ENCODE results near the gene TOGARAM2. TPM values are rescaled to one million over a fixed set of nuclear protein-coding genes. Genes with fewer than 3 reads are reported as not detected.

TOGARAM2 gene
- total RNA-seq, 6 experiments from 2014 or later, result not detected

- H3K4me1 Mint-ChIP-seq (ENCODE audit: low read depth), result no peaks in the 10 kb centered on the region
- no peak for TF ChIP-seq CTCF (IDR thresholded peaks at IDR 0.05)
- H3K4me3 Mint-ChIP-seq, result no peak overlapping the region
- H3K9me3 Mint-ChIP-seq, result no peaks in the 10 kb centered on the region
- no peaks in the 10 kb centered on the region for H3K36me3 Mint-ChIP-seq (ENCODE audit: low read depth)
- no peak for DNase-seq
- no peak overlapping the region for H3K27ac Mint-ChIP-seq
- peaks cover 12% of the 10 kb centered on the region for H3K27me3 Mint-ChIP-seq (ENCODE audit: insufficient read depth)
Measured at GRCh38 chr2:29024882-29025430, 43.9 kb downstream of the TOGARAM2 start.

GRCh38 chr2:29025711-29026110 lies 44.6 kb downstream of the TOGARAM2 start:
- H3K9me3 Mint-ChIP-seq, result no peaks in the 10 kb centered on the region
- peaks cover 8% of the 10 kb centered on the region for H3K27me3 Mint-ChIP-seq (ENCODE audit: insufficient read depth)
- H3K4me3 Mint-ChIP-seq, result no peak overlapping the region
- H3K27ac Mint-ChIP-seq, result no peak overlapping the region
- no peaks in the 10 kb centered on the region for H3K4me1 Mint-ChIP-seq (ENCODE audit: low read depth)
- no peaks in the 10 kb centered on the region for H3K36me3 Mint-ChIP-seq (ENCODE audit: low read depth)
- no peak for TF ChIP-seq CTCF (IDR thresholded peaks at IDR 0.05)
- no peak for DNase-seq

- H3K27ac Mint-ChIP-seq, result no peak overlapping the region
- no peak overlapping the region for H3K4me3 Mint-ChIP-seq
- DNase-seq, result no peak
- peaks cover 20% of the 10 kb centered on the region for H3K4me1 Mint-ChIP-seq (ENCODE audit: low read depth)
- no peak for TF ChIP-seq CTCF (IDR thresholded peaks at IDR 0.05)
- H3K36me3 Mint-ChIP-seq (ENCODE audit: low read depth), result no peaks in the 10 kb centered on the region
- peaks cover 6% of the 10 kb centered on the region for H3K27me3 Mint-ChIP-seq (ENCODE audit: insufficient read depth)
- H3K9me3 Mint-ChIP-seq, result no peaks in the 10 kb centered on the region
Measured at GRCh38 chr2:29031046-29031445, 49.9 kb downstream of the TOGARAM2 start.

GRCh38 chr2:29032189-29032588 lies 51.1 kb downstream of the TOGARAM2 start:
- Mint-ChIP-seq H3K4me3 (no peak overlapping the region), H3K4me1 (ENCODE audit: low read depth) (peaks cover 20% of the 10 kb centered on the region), H3K27me3 (ENCODE audit: insufficient read depth) (peaks cover 7% of the 10 kb centered on the region), H3K9me3 (no peaks in the 10 kb centered on the region), H3K36me3 (ENCODE audit: low read depth) (no peaks in the 10 kb centered on the region), H3K27ac (no peak overlapping the region)
- TF ChIP-seq CTCF (IDR thresholded peaks at IDR 0.05), result no peak
- DNase-seq, result no peak

GRCh38 chr2:29033172-29033571 lies 52.1 kb downstream of the TOGARAM2 start:
- Mint-ChIP-seq H3K4me3 (peak overlapping the region; percentile 6; the same call in 1 of the 2 replicates), H3K4me1 (ENCODE audit: low read depth) (peaks cover 20% of the 10 kb centered on the region), H3K36me3 (ENCODE audit: low read depth) (no peaks in the 10 kb centered on the region), H3K27ac (peak overlapping the region; percentile 51), H3K27me3 (ENCODE audit: insufficient read depth) (peaks cover 7% of the 10 kb centered on the region), H3K9me3 (no peaks in the 10 kb centered on the region)
- TF ChIP-seq CTCF (IDR thresholded peaks at IDR 0.05), result no peak
- peak; percentile 37 for DNase-seq

GRCh38 chr2:29033656-29034055 lies 52.6 kb downstream of the TOGARAM2 start:
- H3K4me3 Mint-ChIP-seq, result peak overlapping the region; percentile 6; the same call in 1 of the 2 replicates
- no peak for DNase-seq
- H3K27ac Mint-ChIP-seq, result peak overlapping the region; percentile 51

More at GRCh38 chr2:29033656-29034055, 52.6 kb downstream of the TOGARAM2 start:
- Mint-ChIP-seq H3K4me1 (ENCODE audit: low read depth) (peaks cover 20% of the 10 kb centered on the region), H3K9me3 (no peaks in the 10 kb centered on the region), H3K27me3 (ENCODE audit: insufficient read depth) (peaks cover 10% of the 10 kb centered on the region), H3K36me3 (ENCODE audit: low read depth) (no peaks in the 10 kb centered on the region)
- no peak for TF ChIP-seq CTCF (IDR thresholded peaks at IDR 0.05)

All from HFFc6 (cell line).